IPS-18c (cell line): ENCODE measurements around the gene PGAP2.
"Not testable (repeated sequence)": the region's sequence is repeated elsewhere in the genome, so short reads cannot be mapped to it uniquely, and the experiment has no call there.

Experiments used
- H3K4me3 ChIP-seq: 2 replicates; pipeline ENCODE4 v1.7.0; 2013; ENCODE audit warnings: low read depth, mild to moderate bottlenecking, low read length, moderate library complexity; ENCODE audit not compliant: insufficient read depth
- H3K9me3 ChIP-seq: one replicate; pipeline ENCODE4 v1.6.1; 2013; ENCODE audit warnings: mild to moderate bottlenecking, low read length, moderate library complexity; ENCODE audit not compliant: control insufficient read depth, insufficient read depth

PGAP2 gene

GRCh38 chr11:3799143-3799542, 9.2 kb upstream of the PGAP2 start:
- H3K4me3 ChIP-seq, result no peak overlapping the region
- H3K9me3 ChIP-seq, result no peaks in the 10 kb centered on the region

- Histone ChIP-seq H3K4me3 (no peak overlapping the region), H3K9me3 (no peaks in the 10 kb centered on the region)
These were observed 8.5 kb upstream of the PGAP2 start for GRCh38 chr11:3799873-3800272.

- Histone ChIP-seq H3K4me3 (no peak overlapping the region), H3K9me3 (no peaks in the 10 kb centered on the region)
These were observed 6.2 kb upstream of the PGAP2 start for GRCh38 chr11:3802011-3802790.

DNA sequence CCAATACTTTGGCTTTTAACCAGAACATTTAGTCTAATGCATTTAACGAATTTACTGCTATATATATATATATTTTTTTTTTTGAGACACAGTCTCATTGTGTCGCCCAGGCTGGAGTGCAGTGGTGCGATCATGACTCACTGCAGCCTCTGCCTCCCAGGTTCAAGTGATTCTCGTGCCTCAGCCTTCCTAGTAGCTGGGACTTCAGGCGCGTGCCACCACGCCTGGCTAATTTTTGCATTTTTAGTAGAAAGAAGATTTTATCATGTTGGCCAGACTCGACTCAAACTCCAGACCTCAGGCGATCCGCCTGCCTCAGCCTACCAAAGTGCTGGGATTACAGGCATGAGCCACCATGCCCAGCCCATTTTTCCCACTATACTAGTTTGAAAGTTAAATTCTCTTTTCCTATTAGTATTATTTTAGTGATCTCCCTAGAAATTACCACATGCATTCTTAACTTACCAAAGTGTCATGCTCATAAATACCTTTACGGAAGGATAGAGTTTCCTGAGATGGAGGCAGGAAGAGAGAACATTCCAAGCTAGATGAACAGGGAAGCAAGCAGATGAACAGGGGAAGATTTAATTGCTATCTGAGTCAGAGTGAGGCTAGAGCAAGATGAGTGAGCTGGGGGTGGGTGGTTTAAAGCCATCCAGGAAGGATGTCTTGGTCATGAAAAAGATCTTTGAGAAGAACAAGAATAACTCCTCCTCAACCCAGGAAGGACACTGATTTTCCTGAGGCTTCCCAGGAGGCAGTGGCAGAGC, 4.4 kb upstream of the PGAP2 start:
- H3K9me3 ChIP-seq, result no peaks in the 10 kb centered on the region
- H3K4me3 ChIP-seq, result no peak overlapping the region

GRCh38 chr11:3808861-3809623, 682 bp downstream of the PGAP2 start:
- Histone ChIP-seq H3K9me3 (no peaks in the 10 kb centered on the region), H3K4me3 (peak overlapping the region; percentile 62)

- H3K4me3 ChIP-seq, result peak overlapping the region; percentile 62
- no peaks in the 10 kb centered on the region for H3K9me3 ChIP-seq
These were observed 1.2 kb downstream of the PGAP2 start for GRCh38 chr11:3809624-3809928.

GRCh38 chr11:3810446-3810845, 2.1 kb downstream of the PGAP2 start:
- H3K9me3 ChIP-seq, result no peaks in the 10 kb centered on the region
- no peak overlapping the region for H3K4me3 ChIP-seq

DNA sequence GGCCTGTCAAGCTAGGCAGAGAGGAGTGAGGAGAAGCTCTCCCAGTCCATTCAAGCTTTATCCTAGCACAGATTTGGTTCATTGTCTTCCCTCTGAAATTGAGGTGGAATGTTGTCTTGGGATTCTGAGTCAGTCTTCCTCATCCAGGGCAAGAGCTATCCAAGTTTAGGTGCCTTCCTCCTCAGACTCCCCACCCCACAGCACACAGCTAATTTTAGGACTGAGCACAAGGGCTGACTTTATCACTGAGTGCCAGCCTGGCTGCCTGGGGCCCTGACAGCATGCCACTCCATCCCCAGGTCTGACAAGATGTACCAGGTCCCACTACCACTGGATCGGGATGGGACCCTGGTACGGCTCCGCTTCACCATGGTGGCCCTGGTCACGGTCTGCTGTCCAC, 2.6 kb downstream of the PGAP2 start:
- Histone ChIP-seq H3K9me3 (no peaks in the 10 kb centered on the region), H3K4me3 (no peak overlapping the region)

DNA sequence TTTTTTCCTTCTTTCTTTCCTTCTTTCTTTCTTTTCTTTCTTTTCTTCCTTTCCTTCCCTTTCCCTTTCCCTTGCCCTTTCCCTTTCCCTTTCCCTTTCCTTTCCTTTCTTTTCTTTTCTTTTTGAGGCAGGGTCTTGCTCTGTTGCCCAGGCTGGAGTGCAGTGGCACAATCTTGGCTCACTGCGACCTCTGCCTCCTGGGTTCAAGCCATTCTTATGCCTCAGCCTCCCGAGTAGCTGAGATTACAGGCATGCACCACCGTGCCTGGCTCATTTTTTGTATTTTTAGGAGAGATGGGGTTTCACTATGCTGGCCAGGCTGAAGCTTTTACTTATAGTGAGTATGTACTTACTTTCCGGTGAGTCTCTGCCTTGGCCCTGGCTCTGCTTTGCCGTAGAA, 6.5 kb downstream of the PGAP2 start:
- H3K4me3 ChIP-seq, H3K9me3 ChIP-seq: not testable (repeated sequence)

DNA sequence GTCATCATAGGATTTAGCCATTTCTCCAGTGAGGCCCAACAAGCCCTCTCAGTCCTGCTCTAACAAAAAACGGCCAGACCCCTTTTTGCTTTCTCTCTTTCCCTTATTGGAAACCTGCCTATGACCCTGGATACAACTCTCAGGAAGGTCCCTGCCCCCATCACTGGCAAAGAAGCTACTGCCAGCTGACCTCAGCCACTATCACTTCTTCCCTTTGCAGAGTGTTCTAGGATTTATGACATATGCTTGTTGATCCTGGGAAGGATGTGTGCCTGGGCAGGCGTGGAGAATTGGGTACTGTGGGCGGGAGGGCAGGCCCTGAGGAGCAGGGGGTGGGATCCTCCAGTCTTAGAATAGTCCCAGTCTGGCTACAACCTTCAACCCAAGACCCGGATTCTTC, 7.5 kb downstream of the PGAP2 start:
- H3K4me3 ChIP-seq, result no peak overlapping the region
- H3K9me3 ChIP-seq, result no peaks in the 10 kb centered on the region

- no peak overlapping the region for H3K4me3 ChIP-seq
- no peaks in the 10 kb centered on the region for H3K9me3 ChIP-seq
These were observed 8.3 kb downstream of the PGAP2 start for GRCh38 chr11:3816673-3817072.

- no peaks in the 10 kb centered on the region for H3K9me3 ChIP-seq
- H3K4me3 ChIP-seq, result no peak overlapping the region
These were observed 8.9 kb downstream of the PGAP2 start for GRCh38 chr11:3817181-3817800.

DNA sequence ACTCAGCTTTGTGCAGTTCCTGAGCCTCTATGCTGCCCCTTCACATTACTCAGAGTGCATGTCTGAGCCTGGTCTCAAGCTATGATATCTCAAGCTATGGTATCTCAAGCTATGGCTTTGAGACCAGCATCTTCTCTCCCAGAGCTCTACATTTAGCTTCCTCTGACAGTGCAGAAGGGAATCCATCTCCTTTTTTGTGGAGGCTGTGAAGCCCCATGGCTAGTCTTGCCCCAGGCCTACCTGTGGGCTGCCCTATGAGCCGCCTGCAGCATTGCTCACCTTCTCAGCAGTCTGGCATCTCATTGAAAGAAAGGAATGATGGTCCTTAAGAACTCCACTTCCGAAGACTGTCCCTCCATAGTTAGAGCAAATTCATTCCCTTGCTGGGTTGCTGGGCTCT, 12.6 kb downstream of the PGAP2 start:
- Histone ChIP-seq H3K9me3 (no peaks in the 10 kb centered on the region), H3K4me3 (no peak overlapping the region)

GRCh38 chr11:3822312-3822711, 14.0 kb downstream of the PGAP2 start:
- Histone ChIP-seq H3K4me3 (no peak overlapping the region), H3K9me3 (no peaks in the 10 kb centered on the region)

DNA sequence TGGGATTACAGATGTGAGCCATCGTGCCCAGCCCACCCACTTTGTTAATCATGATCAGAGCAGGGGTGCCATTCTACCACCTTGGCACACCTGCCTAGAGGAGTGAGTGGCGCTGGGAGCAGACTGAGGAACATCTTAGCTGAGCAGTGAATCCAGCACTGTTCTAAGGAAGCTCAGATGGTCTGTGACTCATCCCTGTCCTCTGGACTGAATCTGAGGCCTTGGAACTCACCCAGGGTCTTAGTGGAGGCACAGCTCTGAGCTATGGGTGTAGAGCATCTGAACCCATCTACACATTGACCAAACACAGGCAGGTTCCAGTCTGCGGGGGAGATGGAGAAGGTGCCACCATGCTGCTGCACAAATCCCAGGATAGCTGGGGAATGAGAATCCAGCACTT, 14.9 kb downstream of the PGAP2 start:
- Histone ChIP-seq H3K4me3 (no peak overlapping the region), H3K9me3 (no peaks in the 10 kb centered on the region)

DNA sequence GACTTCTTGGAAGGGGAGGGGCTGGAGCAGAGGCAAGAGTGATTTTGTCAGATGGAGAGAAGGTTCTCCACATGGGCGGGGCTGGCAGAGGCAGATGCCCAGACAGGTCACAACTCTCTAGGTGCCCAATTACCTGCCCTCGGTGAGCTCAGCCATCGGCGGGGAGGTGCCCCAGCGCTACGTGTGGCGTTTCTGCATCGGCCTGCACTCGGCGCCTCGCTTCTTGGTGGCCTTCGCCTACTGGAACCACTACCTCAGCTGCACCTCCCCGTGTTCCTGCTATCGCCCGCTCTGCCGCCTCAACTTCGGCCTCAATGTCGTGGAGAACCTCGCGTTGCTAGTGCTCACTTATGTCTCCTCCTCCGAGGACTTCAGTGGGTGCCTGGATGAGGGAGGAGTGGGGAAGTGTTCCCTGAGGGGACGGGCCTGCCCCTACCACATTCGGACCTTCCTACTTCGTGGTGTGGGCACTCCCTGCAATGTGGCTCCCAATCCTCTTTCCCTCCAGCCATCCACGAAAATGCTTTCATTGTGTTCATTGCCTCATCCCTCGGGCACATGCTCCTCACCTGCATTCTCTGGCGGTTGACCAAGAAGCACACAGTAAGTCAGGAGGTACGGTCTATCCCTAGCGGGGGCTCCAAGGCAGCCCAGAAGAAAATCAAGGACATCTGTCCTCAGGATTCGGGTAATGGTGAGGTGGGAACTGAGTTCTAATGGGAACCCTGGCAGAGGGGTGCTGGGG, 15.6 kb downstream of the PGAP2 start:
- no peaks in the 10 kb centered on the region for H3K9me3 ChIP-seq
- H3K4me3 ChIP-seq, result no peak overlapping the region
